Testis (tissue), 2 donors: ENCODE results near the gene ZC3H15.

Source experiments
- POLR2A ChIP-seq: fragments of 450-650 bp; IDR thresholded peaks from one replicate; pipeline ENCODE4 v1.6.1; 2017; ENCODE audit warnings: antibody characterized with exemption, mild to moderate bottlenecking, moderate library complexity
- TF ChIP-seq, protein P1 (sequence below), 3 experiments: fragments of 450-650 bp in 2 of 3; fragments of 200-600 bp in 1 of 3; sonication (generic) in 1 of 3; IDR thresholded peaks; one replicate each; pipeline ENCODE4 v1.5.1; 2016 to 2019; ENCODE audit warnings: antibody characterized with exemption in 3 of 3, mild to moderate bottlenecking in 2 of 3, moderate library complexity in 1 of 3

DNA sequence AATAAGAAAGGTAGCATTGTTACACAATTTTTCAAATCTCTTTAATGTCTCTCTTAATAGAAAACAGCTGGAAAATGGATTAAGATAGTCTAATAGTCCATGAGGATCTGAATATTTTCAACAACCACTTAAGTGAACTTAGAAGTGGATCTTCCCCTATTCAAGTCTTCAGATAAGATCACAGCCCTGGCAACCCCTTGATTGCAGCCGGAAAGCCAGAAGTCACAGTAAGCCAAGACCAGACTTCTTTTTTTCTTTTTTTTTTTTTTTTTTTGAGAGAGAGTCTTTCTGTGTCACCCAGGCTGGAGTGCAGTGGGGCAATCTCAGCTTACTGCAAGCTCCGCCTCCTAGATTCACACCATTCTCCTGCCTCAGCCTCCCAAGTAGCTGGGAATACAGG lies 18.6 kb upstream of the ZC3H15 start:
- TF ChIP-seq, protein P1, sequence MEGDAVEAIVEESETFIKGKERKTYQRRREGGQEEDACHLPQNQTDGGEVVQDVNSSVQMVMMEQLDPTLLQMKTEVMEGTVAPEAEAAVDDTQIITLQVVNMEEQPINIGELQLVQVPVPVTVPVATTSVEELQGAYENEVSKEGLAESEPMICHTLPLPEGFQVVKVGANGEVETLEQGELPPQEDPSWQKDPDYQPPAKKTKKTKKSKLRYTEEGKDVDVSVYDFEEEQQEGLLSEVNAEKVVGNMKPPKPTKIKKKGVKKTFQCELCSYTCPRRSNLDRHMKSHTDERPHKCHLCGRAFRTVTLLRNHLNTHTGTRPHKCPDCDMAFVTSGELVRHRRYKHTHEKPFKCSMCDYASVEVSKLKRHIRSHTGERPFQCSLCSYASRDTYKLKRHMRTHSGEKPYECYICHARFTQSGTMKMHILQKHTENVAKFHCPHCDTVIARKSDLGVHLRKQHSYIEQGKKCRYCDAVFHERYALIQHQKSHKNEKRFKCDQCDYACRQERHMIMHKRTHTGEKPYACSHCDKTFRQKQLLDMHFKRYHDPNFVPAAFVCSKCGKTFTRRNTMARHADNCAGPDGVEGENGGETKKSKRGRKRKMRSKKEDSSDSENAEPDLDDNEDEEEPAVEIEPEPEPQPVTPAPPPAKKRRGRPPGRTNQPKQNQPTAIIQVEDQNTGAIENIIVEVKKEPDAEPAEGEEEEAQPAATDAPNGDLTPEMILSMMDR (IDR thresholded peaks at IDR 0.05): no peak
- TF ChIP-seq POLR2A: no peak
